Cardiac ventricle fibroblast (primary cell): ENCODE results near the gene FRZB. TPM values are rescaled to one million over a fixed set of nuclear protein-coding genes. Genes with fewer than 3 reads are reported as not detected.

Experiments
- total RNA-seq: library from RNA; depleted of rRNA; stranded (reverse); fragments of >200 nt; gene quantifications from 2 replicates; pipeline ENCODE4 v1.2.3, GENCODE V29; 2015

The FRZB gene, protein sequence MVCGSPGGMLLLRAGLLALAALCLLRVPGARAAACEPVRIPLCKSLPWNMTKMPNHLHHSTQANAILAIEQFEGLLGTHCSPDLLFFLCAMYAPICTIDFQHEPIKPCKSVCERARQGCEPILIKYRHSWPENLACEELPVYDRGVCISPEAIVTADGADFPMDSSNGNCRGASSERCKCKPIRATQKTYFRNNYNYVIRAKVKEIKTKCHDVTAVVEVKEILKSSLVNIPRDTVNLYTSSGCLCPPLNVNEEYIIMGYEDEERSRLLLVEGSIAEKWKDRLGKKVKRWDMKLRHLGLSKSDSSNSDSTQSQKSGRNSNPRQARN
- total RNA-seq: not detected in 2 replicates

DNA sequence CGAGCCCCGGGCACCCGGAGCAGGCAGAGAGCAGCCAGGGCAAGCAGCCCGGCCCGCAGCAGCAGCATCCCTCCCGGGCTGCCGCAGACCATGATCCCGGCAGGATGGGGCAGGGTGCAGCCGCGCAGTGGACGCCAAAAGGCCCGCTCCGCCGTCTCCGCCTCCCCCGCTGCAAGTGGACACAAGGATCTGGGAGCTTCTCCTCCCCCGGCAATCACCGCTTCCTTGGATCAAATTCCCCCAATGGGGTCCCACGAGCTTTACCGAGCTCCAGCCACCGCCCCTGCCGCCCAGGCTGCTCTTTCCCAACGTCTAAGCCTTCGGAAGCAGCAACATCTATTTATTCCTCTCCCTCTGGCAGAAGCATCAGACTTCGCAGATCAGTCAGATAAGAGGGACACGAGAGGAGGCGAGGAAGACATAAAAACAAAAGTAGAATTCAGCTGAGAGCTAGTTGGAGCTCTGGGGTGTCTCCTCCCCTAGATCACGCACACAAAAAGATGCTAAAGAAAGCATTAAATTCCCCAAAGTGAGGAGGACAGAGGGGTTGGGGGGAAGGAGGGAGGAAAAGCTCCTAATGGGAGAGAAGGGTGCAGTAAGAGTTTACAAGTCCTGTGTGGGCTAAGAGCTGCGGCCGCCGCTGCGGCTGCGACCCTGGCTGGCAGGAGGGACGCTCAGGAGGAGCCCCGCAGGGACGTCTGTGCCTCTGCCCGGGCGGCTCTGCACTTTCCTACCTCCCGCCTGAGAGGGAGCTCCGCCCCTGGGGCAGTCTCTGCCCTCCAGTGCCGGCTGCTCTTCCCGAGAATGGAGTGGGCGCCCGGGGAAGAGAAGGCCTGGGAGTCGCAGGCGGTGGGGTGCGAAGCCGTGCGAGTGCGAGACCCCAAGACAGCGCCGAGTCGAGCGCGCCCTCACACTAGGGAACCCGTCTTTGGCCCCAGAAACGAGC lies at the start of gene FRZB:
TSS of gene FRZB (minus strand) at position 177 of the 946 bp plus-strand sequence. CDS start at position 92, 85 bp downstream.

Other genes starting within 250 kb of the FRZB start
- gene DNAJC10, start 150.4 kb downstream of the FRZB start, total RNA-seq: 50.2 and 74.9 TPM in 2 replicates
- 72.5 and 132 TPM in 2 replicates for gene NCKAP1, start 171.8 kb upstream of the FRZB start, total RNA-seq
- gene DUSP19, start 212.1 kb upstream of the FRZB start, total RNA-seq: 1.9 and 4.2 TPM in 2 replicates